Esophagus muscularis mucosa (tissue), 4 donors: Measurements from ENCODE around the gene TDRD7. TPM values are rescaled to one million over a fixed set of nuclear protein-coding genes. Genes with fewer than 3 reads are reported as not detected.
"Not testable (repeated sequence)": the region's sequence is repeated elsewhere in the genome, so short reads cannot be mapped to it uniquely, and the experiment has no call there.

Experiments used
- DNase-seq: peaks from one replicate; pipeline ENCODE4 v3.0.0-alpha.2; 2017; ENCODE audit errors: extremely low spot score
- H3K27ac ChIP-seq, 4 donors: fragments of 200-600 bp; sonication (generic); replicated peaks in 1 of 4; 1 replicate in 3 of 4; 2 replicates in 1 of 4; pipeline ENCODE4 v1.5.1; 2016 to 2019; ENCODE audit warnings: mild to moderate bottlenecking in 1 of 4
- H3K27me3 ChIP-seq, 4 donors: fragments of 200-600 bp; sonication (generic); one replicate each; pipeline versions ENCODE4 v1.5.1 to v1.6.0; 2016 to 2019
- H3K36me3 ChIP-seq, 4 donors: fragments of 200-600 bp; sonication (generic); one replicate each; pipeline ENCODE4 v1.5.1; 2016 to 2019
- H3K4me1 ChIP-seq, 4 donors: fragments of 200-600 bp; sonication (generic); one replicate each; pipeline ENCODE4 v1.5.1; 2016 to 2019
- H3K4me3 ChIP-seq, 4 donors: fragments of 200-600 bp; sonication (generic); 1 replicate in 2 of 4; 2 replicates in 2 of 4; pipeline ENCODE4 v1.5.1; 2016 to 2019; ENCODE audit warnings: mild to moderate bottlenecking in 4 of 4, moderate library complexity in 1 of 4
- H3K9me3 ChIP-seq, 4 donors: fragments of 200-600 bp; sonication (generic); 1 replicate in 3 of 4; 2 replicates in 1 of 4; pipeline ENCODE4 v1.5.1; 2016 to 2019
- EP300 ChIP-seq: sonication (generic); formaldehyde crosslinking; IDR thresholded peaks from one replicate; pipeline ENCODE4 v1.6.1; 2017; ENCODE audit warnings: antibody characterized with exemption
- POLR2A ChIP-seq: fragments of 450-650 bp; IDR thresholded peaks from one replicate; pipeline ENCODE4 v1.6.1; 2017; ENCODE audit warnings: antibody characterized with exemption, moderate library complexity, mild to moderate bottlenecking, low read depth
- POLR2AphosphoS5 ChIP-seq, 2 donors: sonication (generic); formaldehyde crosslinking; IDR thresholded peaks; one replicate each; pipeline ENCODE4 v1.6.1; 2017; ENCODE audit warnings: antibody characterized with exemption in 2 of 2
- WGBS: methylation state at CpG from one replicate; pipeline ENCODE4 v1.1.5; 2018; 5-methylcytosine and 5-hydroxymethylcytosine counted together
- intact Hi-C: fragments of 100-400 bp; cut with DNase I; formaldehyde crosslinking; loops from one replicate; pipeline ENCODE4 v1.15.1; 2023
- total RNA-seq, 4 donors: library from RNA; depleted of rRNA; stranded (reverse); fragments of >200 nt; gene quantifications; one replicate each; pipeline versions ENCODE4 v1.1.0 to v1.2.1, GENCODE V29; 2016
- TF ChIP-seq, protein P1 (sequence below), 3 experiments: fragments of 200-600 bp in 2 of 3; fragments of 450-650 bp in 1 of 3; sonication (generic) in 2 of 3; IDR thresholded peaks; one replicate each; pipeline ENCODE4 v1.5.1; 2017 to 2019; ENCODE audit warnings: antibody characterized with exemption in 3 of 3, mild to moderate bottlenecking in 2 of 3, moderate library complexity in 1 of 3

Gene TDRD7
- total RNA-seq, 4 donors from 2014 or later: 15.4 to 22.9 (median 16.4) TPM

DNA sequence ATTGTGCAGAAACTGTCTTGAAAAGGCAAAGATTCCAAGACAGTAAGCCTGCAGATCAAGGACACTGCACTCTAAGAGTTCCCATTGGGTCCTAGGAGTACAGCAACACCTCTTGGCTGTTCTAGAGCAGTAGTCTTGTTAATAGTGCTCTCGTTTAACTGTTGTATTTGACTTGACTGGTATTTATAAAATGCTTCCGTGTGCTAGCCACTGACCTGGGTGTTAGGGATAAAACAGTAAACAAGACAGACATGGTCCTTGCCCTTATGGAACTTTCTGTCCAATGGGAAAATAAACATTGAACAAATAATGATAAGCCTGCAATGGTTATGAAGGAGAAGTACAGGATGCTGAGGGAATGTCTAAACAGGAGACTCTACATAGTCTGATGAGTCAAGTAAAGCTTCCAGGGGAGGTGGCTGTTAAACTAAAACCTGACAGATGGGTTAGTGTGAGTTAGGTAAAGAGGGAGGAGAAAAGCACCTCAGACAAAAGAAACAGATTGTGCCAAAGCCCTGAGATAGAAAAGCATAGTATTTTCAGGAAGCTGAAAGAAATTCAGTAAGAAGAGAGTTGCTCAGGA, 33.3 kb downstream of the TDRD7 start:
- intact Hi-C loops: no loop called here
- Histone ChIP-seq H3K9me3 (no peaks in the 10 kb centered on the region), H3K4me3 (no peak overlapping the region), H3K27ac (no peak overlapping the region), H3K27me3 (no peaks in the 10 kb centered on the region), H3K4me1 (no peaks in the 10 kb centered on the region), H3K36me3 (peaks cover 5 to 41% (median 6%) of the 10 kb centered on the region in 4 donors)
- TF ChIP-seq POLR2AphosphoS5 (IDR thresholded peaks at IDR 0.05) (no peak), POLR2A (no peak), EP300 (no peak)
- TF ChIP-seq, protein P1, sequence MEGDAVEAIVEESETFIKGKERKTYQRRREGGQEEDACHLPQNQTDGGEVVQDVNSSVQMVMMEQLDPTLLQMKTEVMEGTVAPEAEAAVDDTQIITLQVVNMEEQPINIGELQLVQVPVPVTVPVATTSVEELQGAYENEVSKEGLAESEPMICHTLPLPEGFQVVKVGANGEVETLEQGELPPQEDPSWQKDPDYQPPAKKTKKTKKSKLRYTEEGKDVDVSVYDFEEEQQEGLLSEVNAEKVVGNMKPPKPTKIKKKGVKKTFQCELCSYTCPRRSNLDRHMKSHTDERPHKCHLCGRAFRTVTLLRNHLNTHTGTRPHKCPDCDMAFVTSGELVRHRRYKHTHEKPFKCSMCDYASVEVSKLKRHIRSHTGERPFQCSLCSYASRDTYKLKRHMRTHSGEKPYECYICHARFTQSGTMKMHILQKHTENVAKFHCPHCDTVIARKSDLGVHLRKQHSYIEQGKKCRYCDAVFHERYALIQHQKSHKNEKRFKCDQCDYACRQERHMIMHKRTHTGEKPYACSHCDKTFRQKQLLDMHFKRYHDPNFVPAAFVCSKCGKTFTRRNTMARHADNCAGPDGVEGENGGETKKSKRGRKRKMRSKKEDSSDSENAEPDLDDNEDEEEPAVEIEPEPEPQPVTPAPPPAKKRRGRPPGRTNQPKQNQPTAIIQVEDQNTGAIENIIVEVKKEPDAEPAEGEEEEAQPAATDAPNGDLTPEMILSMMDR (IDR thresholded peaks at IDR 0.05): no peak
- no peak for DNase-seq
- WGBS: 64% methylated on average over 2 of the region's 2 CpGs

DNA sequence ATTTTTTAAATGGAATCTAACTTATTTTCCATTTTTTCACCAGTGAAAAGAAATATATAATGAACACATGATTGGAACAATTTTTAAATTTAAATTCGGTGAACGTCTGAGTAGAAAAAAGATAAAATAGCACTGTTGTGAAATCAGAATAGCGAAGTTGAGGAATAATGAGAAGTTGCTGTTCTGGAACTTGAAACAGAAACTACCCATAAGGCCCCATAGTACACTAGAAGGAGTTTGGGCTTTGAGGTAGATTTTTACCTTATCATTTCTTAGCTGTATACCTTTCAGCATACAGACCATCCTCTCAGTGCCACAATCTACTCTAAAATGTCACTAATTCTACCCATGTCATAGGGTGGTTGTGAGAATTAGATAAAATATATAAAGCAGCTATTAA, 35.1 kb downstream of the TDRD7 start:
- TF ChIP-seq POLR2A: no peak
- TF ChIP-seq POLR2AphosphoS5 (IDR thresholded peaks at IDR 0.05): no peak
- TF ChIP-seq, protein P1 (IDR thresholded peaks at IDR 0.05): no peak
- no peak for TF ChIP-seq EP300
- Histone ChIP-seq H3K4me1 (no peaks in the 10 kb centered on the region), H3K9me3 (no peaks in the 10 kb centered on the region), H3K27me3 (no peaks in the 10 kb centered on the region), H3K4me3 (no peak overlapping the region), H3K27ac (no peak overlapping the region), H3K36me3 (peaks cover 0 to 28% (median 9%) of the 10 kb centered on the region in 4 donors)
- 76% methylated on average over 3 of the region's 3 CpGs for WGBS
- DNase-seq: no peak
- intact Hi-C loops: no loop called here

DNA sequence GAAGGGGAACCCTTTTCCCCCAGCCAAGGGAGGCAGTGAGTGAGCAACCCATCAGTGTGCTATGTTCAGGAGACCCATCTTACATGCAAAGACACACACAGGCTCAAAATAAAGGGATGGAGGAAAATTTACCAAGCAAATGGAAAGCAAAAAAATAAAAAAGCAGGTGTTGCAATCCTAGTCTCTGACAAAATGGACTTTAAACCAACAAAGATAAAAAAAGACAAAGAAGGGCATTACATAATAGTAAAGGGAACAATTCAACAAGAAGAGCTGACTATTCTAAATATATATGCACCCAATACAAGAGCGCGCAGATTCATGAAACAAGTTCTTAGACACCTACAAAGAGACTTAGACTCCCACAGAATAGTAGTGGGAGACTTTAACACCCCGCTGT, 41.7 kb downstream of the TDRD7 start:
- not testable (repeated sequence) for DNase-seq

DNA sequence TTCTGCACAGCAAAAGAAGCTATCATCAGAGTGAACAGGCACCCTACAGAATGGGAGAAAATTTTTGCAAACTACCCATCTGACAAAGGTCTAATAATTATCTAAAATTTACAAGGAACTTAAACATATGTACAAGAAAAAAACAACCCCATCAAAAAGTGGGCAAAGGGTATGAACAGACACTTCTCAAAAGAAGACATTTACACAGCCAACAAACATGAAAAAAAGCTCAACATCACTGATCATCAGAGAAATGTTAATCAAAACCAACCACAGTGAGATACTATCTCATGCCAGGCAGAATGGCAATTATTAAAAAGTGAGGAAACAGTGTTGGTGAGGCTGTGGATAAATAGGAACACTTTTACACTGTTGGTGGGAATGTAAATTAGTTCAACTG, 44.9 kb downstream of the TDRD7 start:
- H3K4me3 ChIP-seq, H3K27me3 ChIP-seq, H3K27ac ChIP-seq, intact Hi-C loops, DNase-seq, H3K9me3 ChIP-seq, H3K4me1 ChIP-seq: not testable (repeated sequence)
- H3K36me3 ChIP-seq: peaks cover 6 to 22% (median 8%) of the 10 kb centered on the region in 4 donors

More for the DNA sequence above, 41.7 kb downstream of the TDRD7 start:
- WGBS: 96% methylated on average over 3 of the region's 3 CpGs
- intact Hi-C loops, H3K4me3 ChIP-seq, H3K9me3 ChIP-seq, H3K27ac ChIP-seq, H3K4me1 ChIP-seq, H3K27me3 ChIP-seq: not testable (repeated sequence)
- H3K36me3 ChIP-seq: peaks cover 0 to 17% (median 6%) of the 10 kb centered on the region in 4 donors

DNA sequence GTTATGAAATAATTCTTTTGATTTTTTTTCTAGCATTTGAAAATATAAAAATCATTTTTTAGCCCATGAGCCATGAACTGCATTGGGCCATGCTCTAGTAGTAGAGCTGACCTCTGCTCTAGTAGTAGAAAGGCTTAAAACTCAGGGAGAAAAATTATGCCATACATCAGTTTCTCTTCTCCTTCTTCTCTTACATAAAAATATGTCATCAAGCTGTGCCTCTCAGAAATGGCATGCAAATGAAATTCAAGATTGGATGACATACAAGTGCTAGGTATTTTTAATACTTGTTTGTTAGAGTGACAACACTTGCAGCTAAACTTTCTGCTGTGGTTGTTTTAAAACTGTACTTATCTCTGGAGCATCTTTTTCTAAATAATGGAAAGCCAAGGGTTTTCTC, 47.4 kb downstream of the TDRD7 start:
- no peaks in the 10 kb centered on the region for H3K27me3 ChIP-seq
- DNase-seq: no peak
- no peaks in the 10 kb centered on the region for H3K4me1 ChIP-seq
- H3K27ac ChIP-seq: no peak overlapping the region
- peaks cover 6 to 27% (median 10%) of the 10 kb centered on the region in 4 donors for H3K36me3 ChIP-seq
- H3K4me3 ChIP-seq: no peak overlapping the region
- intact Hi-C loops: no loop called here
- TF ChIP-seq, protein P1 (IDR thresholded peaks at IDR 0.05): no peak
- no peak for TF ChIP-seq POLR2A
- no peak for TF ChIP-seq POLR2AphosphoS5 (IDR thresholded peaks at IDR 0.05)
- TF ChIP-seq EP300: no peak
- no peaks in the 10 kb centered on the region for H3K9me3 ChIP-seq

DNA sequence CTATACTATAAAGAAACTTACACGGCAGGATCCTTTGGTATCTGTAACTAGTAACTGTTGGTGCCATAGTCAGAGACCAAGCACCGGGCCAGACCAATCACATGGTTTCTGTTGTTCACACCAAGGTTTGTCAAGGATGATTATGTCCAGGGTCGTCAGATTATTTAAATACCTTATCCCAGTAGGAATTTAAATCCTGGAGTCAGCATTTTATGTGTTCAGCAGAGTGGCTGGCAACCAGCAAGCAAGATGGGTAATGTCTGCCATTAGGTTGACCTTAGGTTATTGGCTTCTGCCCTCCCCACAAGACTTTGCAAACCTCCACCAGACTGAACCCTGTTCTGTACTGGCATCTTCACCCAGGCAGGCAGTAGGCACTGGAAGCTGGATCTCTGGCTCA, 50.3 kb downstream of the TDRD7 start:
- H3K4me1 ChIP-seq: no peaks in the 10 kb centered on the region
- no peak overlapping the region for H3K4me3 ChIP-seq
- DNase-seq: no peak
- H3K27ac ChIP-seq: no peak overlapping the region
- intact Hi-C loops: no loop called here
- H3K27me3 ChIP-seq: no peaks in the 10 kb centered on the region
- no peaks in the 10 kb centered on the region for H3K9me3 ChIP-seq
- no peak for TF ChIP-seq POLR2A
- TF ChIP-seq, protein P1 (IDR thresholded peaks at IDR 0.05): no peak
- TF ChIP-seq POLR2AphosphoS5 (IDR thresholded peaks at IDR 0.05): no peak
- no peak for TF ChIP-seq EP300
- peaks cover 6 to 50% (median 12%) of the 10 kb centered on the region in 4 donors for H3K36me3 ChIP-seq
- 85% methylated on average over 3 of the region's 3 CpGs for WGBS
